ENCODE data around the gene MTUS2.

Gene MTUS2

DNA sequence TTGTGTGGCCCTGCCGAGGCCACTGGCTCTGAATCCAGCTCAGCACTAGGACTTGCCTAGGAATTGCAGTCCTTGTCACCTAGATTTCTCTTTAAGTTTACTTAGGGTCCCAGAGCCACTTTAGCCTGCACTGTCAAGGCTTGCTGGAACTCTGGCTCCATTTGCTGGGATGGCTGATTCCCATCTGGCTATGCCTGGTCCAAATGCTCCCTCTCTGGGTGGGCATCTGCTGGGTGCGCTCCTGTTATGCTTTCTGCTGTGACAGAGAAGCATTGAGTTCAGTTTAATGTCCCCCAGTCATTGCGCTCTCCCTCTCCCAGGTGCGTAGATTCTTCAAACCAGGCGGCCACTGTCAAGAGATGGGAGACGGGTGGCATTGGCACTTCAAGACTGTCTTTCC lies 102.2 kb downstream of the MTUS2 start:
- TF ChIP-seq GABPA (IDR thresholded peaks at IDR 0.05; ENCODE audit: low read depth) (no peak), REST (IDR thresholded peaks at IDR 0.05; ENCODE audit: insufficient replicate concordance, low read depth) (no peak), POLR2AphosphoS5 (IDR thresholded peaks at IDR 0.05; ENCODE audit: low read depth) (no peak), SPI1 (IDR thresholded peaks at IDR 0.05; ENCODE audit: borderline replicate concordance, low read depth) (no peak)
- TF ChIP-seq, protein P1, sequence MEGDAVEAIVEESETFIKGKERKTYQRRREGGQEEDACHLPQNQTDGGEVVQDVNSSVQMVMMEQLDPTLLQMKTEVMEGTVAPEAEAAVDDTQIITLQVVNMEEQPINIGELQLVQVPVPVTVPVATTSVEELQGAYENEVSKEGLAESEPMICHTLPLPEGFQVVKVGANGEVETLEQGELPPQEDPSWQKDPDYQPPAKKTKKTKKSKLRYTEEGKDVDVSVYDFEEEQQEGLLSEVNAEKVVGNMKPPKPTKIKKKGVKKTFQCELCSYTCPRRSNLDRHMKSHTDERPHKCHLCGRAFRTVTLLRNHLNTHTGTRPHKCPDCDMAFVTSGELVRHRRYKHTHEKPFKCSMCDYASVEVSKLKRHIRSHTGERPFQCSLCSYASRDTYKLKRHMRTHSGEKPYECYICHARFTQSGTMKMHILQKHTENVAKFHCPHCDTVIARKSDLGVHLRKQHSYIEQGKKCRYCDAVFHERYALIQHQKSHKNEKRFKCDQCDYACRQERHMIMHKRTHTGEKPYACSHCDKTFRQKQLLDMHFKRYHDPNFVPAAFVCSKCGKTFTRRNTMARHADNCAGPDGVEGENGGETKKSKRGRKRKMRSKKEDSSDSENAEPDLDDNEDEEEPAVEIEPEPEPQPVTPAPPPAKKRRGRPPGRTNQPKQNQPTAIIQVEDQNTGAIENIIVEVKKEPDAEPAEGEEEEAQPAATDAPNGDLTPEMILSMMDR (IDR thresholded peaks at IDR 0.05; ENCODE audit: insufficient read depth, low read length): no peak
- no peak for DNase-seq (ENCODE audit: low read depth in 1 of 2, low spot score in 1 of 2)
- Histone ChIP-seq H3K27ac (replicated peaks) (no peak overlapping the region), H3K4me3 (replicated peaks; ENCODE audit: insufficient read depth, low read length) (no peak overlapping the region), H3K27me3 (ENCODE audit: insufficient read depth, poor library complexity, severe bottlenecking) (no peaks in the 10 kb centered on the region)

- TF ChIP-seq POLR2AphosphoS5 (IDR thresholded peaks at IDR 0.05; ENCODE audit: low read depth) (no peak), GABPA (IDR thresholded peaks at IDR 0.05; ENCODE audit: low read depth) (no peak), SPI1 (IDR thresholded peaks at IDR 0.05; ENCODE audit: borderline replicate concordance, low read depth) (no peak), REST (IDR thresholded peaks at IDR 0.05; ENCODE audit: insufficient replicate concordance, low read depth) (no peak)
- TF ChIP-seq, protein P1 (IDR thresholded peaks at IDR 0.05; ENCODE audit: insufficient read depth, low read length): no peak
- no peak overlapping the region for H3K4me3 ChIP-seq (replicated peaks; ENCODE audit: insufficient read depth, low read length)
These were observed 115.0 kb downstream of the MTUS2 start for GRCh38 chr13:28935104-28935503.

GRCh38 chr13:28942906-28943305 lies 122.8 kb downstream of the MTUS2 start:
- Histone ChIP-seq H3K27ac (replicated peaks) (no peak overlapping the region), H3K27me3 (ENCODE audit: insufficient read depth, poor library complexity, severe bottlenecking) (no peaks in the 10 kb centered on the region), H3K4me3 (replicated peaks; ENCODE audit: insufficient read depth, low read length) (no peak overlapping the region)
- TF ChIP-seq REST (IDR thresholded peaks at IDR 0.05; ENCODE audit: insufficient replicate concordance, low read depth): no peak
- no peak for TF ChIP-seq POLR2AphosphoS5 (IDR thresholded peaks at IDR 0.05; ENCODE audit: low read depth)
- TF ChIP-seq, protein P1 (IDR thresholded peaks at IDR 0.05; ENCODE audit: insufficient read depth, low read length): no peak
- TF ChIP-seq SPI1 (IDR thresholded peaks at IDR 0.05; ENCODE audit: borderline replicate concordance, low read depth): no peak
- no peak for DNase-seq (ENCODE audit: low read depth in 1 of 2, low spot score in 1 of 2)

More at GRCh38 chr13:28935104-28935503, 115.0 kb downstream of the MTUS2 start:
- no peak overlapping the region for H3K27ac ChIP-seq (replicated peaks)
- DNase-seq (ENCODE audit: low read depth in 1 of 2, low spot score in 1 of 2): no peak
- peaks cover 3% of the 10 kb centered on the region for H3K27me3 ChIP-seq (ENCODE audit: insufficient read depth, poor library complexity, severe bottlenecking)

All from HL-60 (cell line).